PFSK-1 (cell line): Measurements from ENCODE around the gene MRPL1.

Source experiments
- FOXP2 ChIP-seq: optimal IDR thresholded peaks from 2 replicates; pipeline ENCODE3; 2011; ENCODE audit warnings: borderline replicate concordance, control low read depth, inconsistent platforms; ENCODE audit not compliant: insufficient read depth; ENCODE audit errors: extremely low read length, extremely low read depth
- POLR2AphosphoS5 ChIP-seq: IDR thresholded peaks from 2 replicates; pipeline ENCODE4 v1.6.1; 2012; ENCODE audit warnings: low read depth, mild to moderate bottlenecking, control low read depth, low read length, moderate library complexity
- REST ChIP-seq, 2 experiments: IDR thresholded peaks; 2 replicates each; pipeline versions ENCODE4 v1.6.1 to v1.8.0; 2011 to 2012; ENCODE audit warnings: low read depth in 2 of 2, low read length in 2 of 2, control low read depth in 1 of 2, inconsistent platforms in 1 of 2, mild to moderate bottlenecking in 1 of 2, moderate library complexity in 1 of 2; ENCODE audit not compliant: insufficient read depth in 1 of 2
- SIN3A ChIP-seq: IDR thresholded peaks from 2 replicates; pipeline ENCODE4 v1.6.1; 2012; ENCODE audit warnings: mild to moderate bottlenecking, low read length, moderate library complexity, borderline replicate concordance; ENCODE audit not compliant: insufficient read depth
- TAF1 ChIP-seq: IDR thresholded peaks from 2 replicates; pipeline ENCODE4 v1.6.1; 2012; ENCODE audit warnings: low read length, control low read depth, borderline replicate concordance; ENCODE audit not compliant: insufficient read depth

The MRPL1 gene

DNA sequence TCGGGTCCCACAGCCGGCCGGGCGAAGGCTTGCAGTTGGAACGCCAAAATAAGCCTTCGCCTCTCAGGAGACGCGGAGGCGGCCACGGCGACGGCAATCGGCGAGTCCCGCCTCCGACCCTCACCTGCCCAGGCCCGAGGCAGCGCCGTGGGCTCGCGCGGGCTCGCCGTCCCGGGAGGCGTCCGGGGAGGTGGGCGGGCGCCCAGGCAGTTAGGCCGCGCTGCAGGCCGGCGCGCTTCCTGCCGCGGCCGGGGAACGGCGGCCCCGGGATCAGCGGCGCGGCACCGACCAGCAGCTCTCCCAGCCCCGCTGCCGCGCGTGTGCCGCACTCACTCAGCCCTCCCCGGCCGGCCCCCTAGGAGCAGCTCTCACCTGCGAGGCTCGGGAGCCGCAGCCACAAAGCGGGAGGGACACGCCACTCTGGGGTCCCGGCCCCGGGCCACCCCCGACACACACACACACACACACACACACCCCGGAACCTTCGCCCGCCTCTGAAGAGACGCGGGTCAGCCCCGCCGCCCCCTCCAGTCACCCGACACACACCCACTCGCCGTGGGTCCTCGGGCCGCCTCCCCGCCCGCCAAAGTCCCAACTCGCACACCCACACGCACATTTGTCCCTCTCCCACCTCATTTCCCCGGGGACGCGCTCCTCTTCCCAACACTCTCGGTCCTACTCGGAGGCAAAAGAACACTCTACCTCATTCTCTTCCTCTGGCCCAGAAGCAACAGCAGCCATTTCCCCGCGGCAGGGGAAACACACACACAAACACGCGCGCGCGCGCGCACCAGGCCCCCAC is 43.8 kb upstream of the MRPL1 start, which contains the start of gene CNOT6L:
CNOT6L (minus strand) TSS at position 767 of the 802 bp plus-strand sequence; CDS start at position 707, 60 bp downstream.
- TF ChIP-seq TAF1 (no peak), SIN3A (no peak), REST (IDR thresholded peaks at IDR 0.05; ENCODE audit: insufficient read depth in 1 of 2, low read depth in 2 of 2, low read length in 2 of 2) (no peak), FOXP2 (no peak), POLR2AphosphoS5 (no peak)

DNA sequence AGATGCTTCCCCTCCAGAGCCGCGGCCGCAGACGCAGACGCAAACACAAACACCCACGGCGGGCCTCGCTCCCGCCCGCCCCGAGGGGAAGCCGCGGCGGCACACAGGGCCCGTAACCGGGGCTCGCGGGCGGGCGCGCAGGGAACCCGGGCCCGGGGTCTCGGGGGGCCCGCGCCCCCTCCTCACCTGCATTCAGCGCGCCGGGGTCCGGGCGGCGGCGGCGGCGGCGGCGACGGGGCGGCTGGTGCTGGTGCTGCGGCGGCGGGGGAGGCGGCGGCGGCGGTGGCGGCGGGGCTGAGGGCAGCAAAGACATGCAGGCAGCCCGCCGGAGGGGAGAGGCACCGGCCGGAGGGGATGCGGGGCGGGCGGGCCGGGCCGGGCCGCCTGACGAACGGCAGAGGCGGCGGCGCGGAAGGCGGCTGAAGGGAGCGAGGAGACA is 43.2 kb upstream of the MRPL1 start:
- no peak for TF ChIP-seq REST (IDR thresholded peaks at IDR 0.05; ENCODE audit: insufficient read depth in 1 of 2, low read depth in 2 of 2, low read length in 2 of 2)
- no peak for TF ChIP-seq POLR2AphosphoS5
- no peak for TF ChIP-seq SIN3A
- no peak for TF ChIP-seq FOXP2
- no peak for TF ChIP-seq TAF1

GRCh38 chr4:77819843-77820648 is 42.6 kb upstream of the MRPL1 start:
- TF ChIP-seq REST (IDR thresholded peaks at IDR 0.05; ENCODE audit: insufficient read depth in 1 of 2, low read depth in 2 of 2, low read length in 2 of 2) (no peak), TAF1 (peak; percentile 77; the same call in 1 of the 2 replicates), POLR2AphosphoS5 (peak; percentile 86)

GRCh38 chr4:77820649-77821561 is 41.7 kb upstream of the MRPL1 start:
- TF ChIP-seq TAF1, result no peak
- TF ChIP-seq REST (IDR thresholded peaks at IDR 0.05; ENCODE audit: insufficient read depth in 1 of 2, low read depth in 2 of 2, low read length in 2 of 2), result no peak
- no peak for TF ChIP-seq FOXP2
- TF ChIP-seq SIN3A, result no peak
- TF ChIP-seq POLR2AphosphoS5, result no peak
